ENCODE data around the gene AK9.

Gene AK9

DNA sequence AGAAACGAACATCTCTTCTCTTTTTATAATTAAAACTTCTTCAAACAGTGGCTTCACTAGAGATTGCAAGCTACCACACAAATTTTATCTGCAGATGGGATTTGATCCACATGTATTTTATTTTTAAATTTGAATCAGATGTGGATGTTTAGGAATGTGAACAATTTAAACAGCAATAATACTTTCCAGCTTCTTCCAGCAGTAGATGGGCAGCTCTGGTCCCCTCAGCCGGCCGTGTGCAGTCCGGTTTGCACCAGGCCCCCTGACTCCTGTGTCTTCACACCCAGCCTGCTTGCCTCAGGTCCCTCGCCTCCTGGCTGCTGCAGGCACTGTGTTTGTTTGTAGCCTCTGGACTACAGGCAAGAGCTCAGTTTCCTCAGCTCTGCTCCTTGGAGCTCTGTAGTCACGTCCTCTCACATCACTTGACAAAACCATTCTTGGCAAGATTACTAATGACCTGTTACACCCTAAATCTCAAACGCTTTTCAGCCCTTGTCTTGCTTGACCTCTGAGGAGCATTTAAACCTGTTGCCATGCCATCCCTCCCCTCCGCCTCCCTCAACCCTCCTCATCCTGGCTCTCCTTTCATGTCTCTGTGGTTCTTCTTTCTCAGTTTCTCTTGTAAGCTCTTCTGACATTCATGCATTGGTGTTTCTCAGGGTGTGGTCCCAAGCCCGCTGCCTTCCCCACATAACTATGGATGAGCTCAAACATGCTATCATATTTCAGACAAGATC, 194.8 kb downstream of the AK9 start:
- ATAC-seq = peak; percentile 61
- TF ChIP-seq ZNF565 (CRISPR knock-in tag; conservative IDR thresholded peaks at IDR 0.05; ENCODE audit: low read depth) (no peak), ZFP30 (CRISPR knock-in tag; IDR thresholded peaks at IDR 0.05) (no peak), OSR1 (CRISPR knock-in tag; IDR thresholded peaks at IDR 0.05) (no peak), ESRRG (CRISPR knock-in tag; IDR thresholded peaks at IDR 0.05) (no peak), RARB (CRISPR knock-in tag; IDR thresholded peaks at IDR 0.05) (no peak), ZNF8 (CRISPR knock-in tag; IDR thresholded peaks at IDR 0.05) (no peak), ZC3H10 (CRISPR knock-in tag; IDR thresholded peaks at IDR 0.05) (no peak), BACH2 (CRISPR knock-in tag; IDR thresholded peaks at IDR 0.05; ENCODE audit: borderline replicate concordance) (no peak), TCF4 (CRISPR knock-in tag; IDR thresholded peaks at IDR 0.05; ENCODE audit: borderline replicate concordance) (no peak), ZNF70 (CRISPR knock-in tag; IDR thresholded peaks at IDR 0.05) (no peak)
- TF ChIP-seq, protein P1, sequence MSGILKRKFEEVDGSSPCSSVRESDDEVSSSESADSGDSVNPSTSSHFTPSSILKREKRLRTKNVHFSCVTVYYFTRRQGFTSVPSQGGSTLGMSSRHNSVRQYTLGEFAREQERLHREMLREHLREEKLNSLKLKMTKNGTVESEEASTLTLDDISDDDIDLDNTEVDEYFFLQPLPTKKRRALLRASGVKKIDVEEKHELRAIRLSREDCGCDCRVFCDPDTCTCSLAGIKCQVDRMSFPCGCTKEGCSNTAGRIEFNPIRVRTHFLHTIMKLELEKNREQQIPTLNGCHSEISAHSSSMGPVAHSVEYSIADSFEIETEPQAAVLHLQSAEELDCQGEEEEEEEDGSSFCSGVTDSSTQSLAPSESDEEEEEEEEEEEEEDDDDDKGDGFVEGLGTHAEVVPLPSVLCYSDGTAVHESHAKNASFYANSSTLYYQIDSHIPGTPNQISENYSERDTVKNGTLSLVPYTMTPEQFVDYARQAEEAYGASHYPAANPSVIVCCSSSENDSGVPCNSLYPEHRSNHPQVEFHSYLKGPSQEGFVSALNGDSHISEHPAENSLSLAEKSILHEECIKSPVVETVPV (CRISPR knock-in tag; IDR thresholded peaks at IDR 0.05) = no peak
- TF ChIP-seq, protein P2, sequence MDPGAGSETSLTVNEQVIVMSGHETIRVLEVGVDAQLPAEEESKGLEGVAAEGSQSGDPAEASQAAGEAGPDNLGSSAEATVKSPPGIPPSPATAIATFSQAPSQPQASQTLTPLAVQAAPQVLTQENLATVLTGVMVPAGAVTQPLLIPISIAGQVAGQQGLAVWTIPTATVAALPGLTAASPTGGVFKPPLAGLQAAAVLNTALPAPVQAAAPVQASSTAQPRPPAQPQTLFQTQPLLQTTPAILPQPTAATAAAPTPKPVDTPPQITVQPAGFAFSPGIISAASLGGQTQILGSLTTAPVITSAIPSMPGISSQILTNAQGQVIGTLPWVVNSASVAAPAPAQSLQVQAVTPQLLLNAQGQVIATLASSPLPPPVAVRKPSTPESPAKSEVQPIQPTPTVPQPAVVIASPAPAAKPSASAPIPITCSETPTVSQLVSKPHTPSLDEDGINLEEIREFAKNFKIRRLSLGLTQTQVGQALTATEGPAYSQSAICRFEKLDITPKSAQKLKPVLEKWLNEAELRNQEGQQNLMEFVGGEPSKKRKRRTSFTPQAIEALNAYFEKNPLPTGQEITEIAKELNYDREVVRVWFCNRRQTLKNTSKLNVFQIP (CRISPR knock-in tag; IDR thresholded peaks at IDR 0.05; ENCODE audit: borderline replicate concordance, low read depth) = no peak

DNA sequence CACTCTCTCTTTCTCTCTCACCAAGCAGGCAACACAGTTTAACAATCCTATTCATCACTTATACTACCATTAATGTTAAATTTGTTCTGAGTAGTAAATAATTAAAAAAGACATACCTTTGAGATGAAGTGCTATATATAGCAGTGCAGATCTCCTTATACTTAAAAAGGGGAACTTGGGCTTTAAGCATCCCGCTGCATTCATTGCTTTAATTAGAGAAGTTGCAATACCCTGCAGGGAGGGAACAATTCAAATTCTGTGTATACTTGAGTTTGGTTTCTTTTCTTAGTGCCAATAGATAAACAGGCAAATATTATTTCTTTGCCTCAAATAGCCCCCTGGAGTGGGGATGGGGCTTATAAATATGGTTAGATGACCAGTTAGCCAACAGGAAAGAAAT, 197.1 kb downstream of the AK9 start:
- TF ChIP-seq ESRRG (CRISPR knock-in tag; IDR thresholded peaks at IDR 0.05) (no peak), ZNF70 (CRISPR knock-in tag; IDR thresholded peaks at IDR 0.05) (no peak), ISL1 (CRISPR knock-in tag; IDR thresholded peaks at IDR 0.05) (no peak), ZFP3 (CRISPR knock-in tag; IDR thresholded peaks at IDR 0.05) (no peak), OSR1 (CRISPR knock-in tag; IDR thresholded peaks at IDR 0.05) (no peak), TOX (CRISPR knock-in tag; IDR thresholded peaks at IDR 0.05; ENCODE audit: borderline replicate concordance) (no peak), ARNTL (CRISPR knock-in tag; IDR thresholded peaks at IDR 0.05; ENCODE audit: borderline replicate concordance, low read depth) (no peak), ZNF565 (CRISPR knock-in tag; conservative IDR thresholded peaks at IDR 0.05; ENCODE audit: low read depth) (no peak), ZC3H10 (CRISPR knock-in tag; IDR thresholded peaks at IDR 0.05) (no peak), RARB (CRISPR knock-in tag; IDR thresholded peaks at IDR 0.05) (no peak), BACH2 (CRISPR knock-in tag; IDR thresholded peaks at IDR 0.05; ENCODE audit: borderline replicate concordance) (no peak), ZFP30 (CRISPR knock-in tag; IDR thresholded peaks at IDR 0.05) (no peak), GLIS3 (CRISPR knock-in tag; IDR thresholded peaks at IDR 0.05) (no peak), SNAI2 (CRISPR knock-in tag; IDR thresholded peaks at IDR 0.05) (no peak), PPARA (CRISPR knock-in tag; IDR thresholded peaks at IDR 0.05; ENCODE audit: borderline replicate concordance) (no peak), ZNF8 (CRISPR knock-in tag; IDR thresholded peaks at IDR 0.05) (no peak)
- TF ChIP-seq, protein P2 (CRISPR knock-in tag; IDR thresholded peaks at IDR 0.05; ENCODE audit: borderline replicate concordance, low read depth) = no peak
- TF ChIP-seq, protein P3, sequence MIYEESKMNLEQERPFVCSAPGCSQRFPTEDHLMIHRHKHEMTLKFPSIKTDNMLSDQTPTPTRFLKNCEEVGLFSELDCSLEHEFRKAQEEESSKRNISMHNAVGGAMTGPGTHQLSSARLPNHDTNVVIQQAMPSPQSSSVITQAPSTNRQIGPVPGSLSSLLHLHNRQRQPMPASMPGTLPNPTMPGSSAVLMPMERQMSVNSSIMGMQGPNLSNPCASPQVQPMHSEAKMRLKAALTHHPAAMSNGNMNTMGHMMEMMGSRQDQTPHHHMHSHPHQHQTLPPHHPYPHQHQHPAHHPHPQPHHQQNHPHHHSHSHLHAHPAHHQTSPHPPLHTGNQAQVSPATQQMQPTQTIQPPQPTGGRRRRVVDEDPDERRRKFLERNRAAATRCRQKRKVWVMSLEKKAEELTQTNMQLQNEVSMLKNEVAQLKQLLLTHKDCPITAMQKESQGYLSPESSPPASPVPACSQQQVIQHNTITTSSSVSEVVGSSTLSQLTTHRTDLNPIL (CRISPR knock-in tag; IDR thresholded peaks at IDR 0.05; ENCODE audit: low read depth) = no peak
- TF ChIP-seq, protein P4, sequence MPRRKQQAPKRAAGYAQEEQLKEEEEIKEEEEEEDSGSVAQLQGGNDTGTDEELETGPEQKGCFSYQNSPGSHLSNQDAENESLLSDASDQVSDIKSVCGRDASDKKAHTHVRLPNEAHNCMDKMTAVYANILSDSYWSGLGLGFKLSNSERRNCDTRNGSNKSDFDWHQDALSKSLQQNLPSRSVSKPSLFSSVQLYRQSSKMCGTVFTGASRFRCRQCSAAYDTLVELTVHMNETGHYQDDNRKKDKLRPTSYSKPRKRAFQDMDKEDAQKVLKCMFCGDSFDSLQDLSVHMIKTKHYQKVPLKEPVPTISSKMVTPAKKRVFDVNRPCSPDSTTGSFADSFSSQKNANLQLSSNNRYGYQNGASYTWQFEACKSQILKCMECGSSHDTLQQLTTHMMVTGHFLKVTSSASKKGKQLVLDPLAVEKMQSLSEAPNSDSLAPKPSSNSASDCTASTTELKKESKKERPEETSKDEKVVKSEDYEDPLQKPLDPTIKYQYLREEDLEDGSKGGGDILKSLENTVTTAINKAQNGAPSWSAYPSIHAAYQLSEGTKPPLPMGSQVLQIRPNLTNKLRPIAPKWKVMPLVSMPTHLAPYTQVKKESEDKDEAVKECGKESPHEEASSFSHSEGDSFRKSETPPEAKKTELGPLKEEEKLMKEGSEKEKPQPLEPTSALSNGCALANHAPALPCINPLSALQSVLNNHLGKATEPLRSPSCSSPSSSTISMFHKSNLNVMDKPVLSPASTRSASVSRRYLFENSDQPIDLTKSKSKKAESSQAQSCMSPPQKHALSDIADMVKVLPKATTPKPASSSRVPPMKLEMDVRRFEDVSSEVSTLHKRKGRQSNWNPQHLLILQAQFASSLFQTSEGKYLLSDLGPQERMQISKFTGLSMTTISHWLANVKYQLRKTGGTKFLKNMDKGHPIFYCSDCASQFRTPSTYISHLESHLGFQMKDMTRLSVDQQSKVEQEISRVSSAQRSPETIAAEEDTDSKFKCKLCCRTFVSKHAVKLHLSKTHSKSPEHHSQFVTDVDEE (CRISPR knock-in tag; IDR thresholded peaks at IDR 0.05) = no peak
- TF ChIP-seq, protein P5, sequence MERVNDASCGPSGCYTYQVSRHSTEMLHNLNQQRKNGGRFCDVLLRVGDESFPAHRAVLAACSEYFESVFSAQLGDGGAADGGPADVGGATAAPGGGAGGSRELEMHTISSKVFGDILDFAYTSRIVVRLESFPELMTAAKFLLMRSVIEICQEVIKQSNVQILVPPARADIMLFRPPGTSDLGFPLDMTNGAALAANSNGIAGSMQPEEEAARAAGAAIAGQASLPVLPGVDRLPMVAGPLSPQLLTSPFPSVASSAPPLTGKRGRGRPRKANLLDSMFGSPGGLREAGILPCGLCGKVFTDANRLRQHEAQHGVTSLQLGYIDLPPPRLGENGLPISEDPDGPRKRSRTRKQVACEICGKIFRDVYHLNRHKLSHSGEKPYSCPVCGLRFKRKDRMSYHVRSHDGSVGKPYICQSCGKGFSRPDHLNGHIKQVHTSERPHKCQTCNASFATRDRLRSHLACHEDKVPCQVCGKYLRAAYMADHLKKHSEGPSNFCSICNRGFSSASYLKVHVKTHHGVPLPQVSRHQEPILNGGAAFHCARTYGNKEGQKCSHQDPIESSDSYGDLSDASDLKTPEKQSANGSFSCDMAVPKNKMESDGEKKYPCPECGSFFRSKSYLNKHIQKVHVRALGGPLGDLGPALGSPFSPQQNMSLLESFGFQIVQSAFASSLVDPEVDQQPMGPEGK (CRISPR knock-in tag; IDR thresholded peaks at IDR 0.05; ENCODE audit: borderline replicate concordance) = no peak
- no peak for ATAC-seq

All from SK-N-SH treated with all-trans-retinoic acid at 6 μM for 48 hours (cell line).